Loucy (cell line): ENCODE measurements around the gene PTPRT.

Source experiments
- EZH2phosphoT487 ChIP-seq: fragments of 200-600 bp; IDR thresholded peaks from 2 replicates; pipeline ENCODE4 v1.6.1; 2018; ENCODE audit warnings: antibody characterized with exemption, mild to moderate bottlenecking, moderate library complexity, borderline replicate concordance
- TF ChIP-seq, protein P1 (sequence below): fragments of 200-600 bp; sonication (generic); conservative IDR thresholded peaks from 2 replicates; pipeline ENCODE4 v1.5.1; 2014; ENCODE audit warnings: mild to moderate bottlenecking, antibody characterized with exemption, low read length

DNA sequence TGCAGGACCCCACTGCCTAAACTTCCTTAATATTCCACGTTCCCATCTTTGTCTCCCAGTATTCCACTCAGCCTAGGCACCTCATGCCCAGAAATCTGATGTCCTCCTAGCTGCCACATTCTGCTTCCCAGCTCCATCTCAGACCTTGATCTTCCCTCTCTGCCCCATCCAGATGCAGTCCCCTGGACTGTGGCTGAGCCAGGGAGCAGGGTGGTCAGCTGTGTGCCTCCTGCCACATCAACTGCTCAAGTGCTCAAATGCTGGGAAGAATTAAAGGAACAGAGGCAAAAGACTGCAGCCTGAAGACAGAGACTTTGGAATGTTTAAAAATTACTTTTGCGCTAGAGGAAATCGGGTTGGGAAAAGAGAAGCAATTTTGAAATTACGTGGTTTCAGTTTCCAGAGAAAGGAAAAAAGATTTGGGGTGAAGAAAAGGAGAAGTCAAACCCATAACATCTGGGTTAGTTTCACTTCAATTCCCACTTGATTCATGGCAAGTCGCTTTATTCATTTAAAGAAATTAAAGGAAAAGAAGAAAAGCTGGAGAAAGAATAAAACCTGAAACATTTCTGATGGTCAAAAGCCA, 704.8 kb downstream of the PTPRT start:
- TF ChIP-seq, protein P1, sequence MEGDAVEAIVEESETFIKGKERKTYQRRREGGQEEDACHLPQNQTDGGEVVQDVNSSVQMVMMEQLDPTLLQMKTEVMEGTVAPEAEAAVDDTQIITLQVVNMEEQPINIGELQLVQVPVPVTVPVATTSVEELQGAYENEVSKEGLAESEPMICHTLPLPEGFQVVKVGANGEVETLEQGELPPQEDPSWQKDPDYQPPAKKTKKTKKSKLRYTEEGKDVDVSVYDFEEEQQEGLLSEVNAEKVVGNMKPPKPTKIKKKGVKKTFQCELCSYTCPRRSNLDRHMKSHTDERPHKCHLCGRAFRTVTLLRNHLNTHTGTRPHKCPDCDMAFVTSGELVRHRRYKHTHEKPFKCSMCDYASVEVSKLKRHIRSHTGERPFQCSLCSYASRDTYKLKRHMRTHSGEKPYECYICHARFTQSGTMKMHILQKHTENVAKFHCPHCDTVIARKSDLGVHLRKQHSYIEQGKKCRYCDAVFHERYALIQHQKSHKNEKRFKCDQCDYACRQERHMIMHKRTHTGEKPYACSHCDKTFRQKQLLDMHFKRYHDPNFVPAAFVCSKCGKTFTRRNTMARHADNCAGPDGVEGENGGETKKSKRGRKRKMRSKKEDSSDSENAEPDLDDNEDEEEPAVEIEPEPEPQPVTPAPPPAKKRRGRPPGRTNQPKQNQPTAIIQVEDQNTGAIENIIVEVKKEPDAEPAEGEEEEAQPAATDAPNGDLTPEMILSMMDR = no peak
- TF ChIP-seq EZH2phosphoT487 = no peak
